Fibroblast of skin of left biceps (primary cell): ENCODE data around the gene RAB44.

Experiments used
- DNase-seq, 2 experiments: peaks; one replicate each; pipeline ENCODE4 v3.0.0-alpha.2; 2013; ENCODE audit warnings: low read depth in 2 of 2

The RAB44 gene

GRCh38 chr6:36669002-36669401, 28.6 kb upstream of the RAB44 start:
- no peak for DNase-seq

GRCh38 chr6:36670271-36670670, 27.4 kb upstream of the RAB44 start:
- DNase-seq: no peak

GRCh38 chr6:36671687-36672375, 25.8 kb upstream of the RAB44 start:
- DNase-seq: no peak

GRCh38 chr6:36673882-36674281, 23.7 kb upstream of the RAB44 start:
- no peak for DNase-seq

GRCh38 chr6:36674942-36675341, 22.7 kb upstream of the RAB44 start:
- no peak for DNase-seq

GRCh38 chr6:36676141-36677058, 21.2 kb upstream of the RAB44 start:
- no peak for DNase-seq

- DNase-seq: no peak
Measured at GRCh38 chr6:36677059-36677749, 20.4 kb upstream of the RAB44 start.

- DNase-seq: no peak
Measured at GRCh38 chr6:36677753-36678487, 19.7 kb upstream of the RAB44 start.

- peak; percentile 62 for DNase-seq
Measured at GRCh38 chr6:36678488-36679042, 19.1 kb upstream of the RAB44 start, which contains the start of gene CDKN1A. Gene CDKN1A, plus strand, starts transcription at chr6:36678714. Its CDS starts 5,388 bp downstream, at chr6:36684102.

GRCh38 chr6:36679043-36679833, 18.4 kb upstream of the RAB44 start:
- no peak for DNase-seq

- DNase-seq: no peak
Measured at GRCh38 chr6:36682328-36683144, 15.1 kb upstream of the RAB44 start.

- DNase-seq: no peak
Measured at GRCh38 chr6:36683145-36683655, 14.4 kb upstream of the RAB44 start.

GRCh38 chr6:36683656-36684446, 13.8 kb upstream of the RAB44 start:
- DNase-seq: no peak

- no peak for DNase-seq
Measured at GRCh38 chr6:36684447-36684812, 13.2 kb upstream of the RAB44 start.

- no peak for DNase-seq
Measured at GRCh38 chr6:36685166-36685924, 12.3 kb upstream of the RAB44 start.

GRCh38 chr6:36685926-36686667, 11.5 kb upstream of the RAB44 start:
- no peak for DNase-seq
